HG02610 (cell line): ENCODE data around the gene C16orf86.

ENCODE experiments used
- ATAC-seq: cut with Tn5 transposase; IDR thresholded peaks from one replicate; pipeline ENCODE4 v1.9.1; 2021; ENCODE audit warnings: mild to moderate bottlenecking, moderate library complexity; ENCODE audit not compliant: unreplicated experiment

The C16orf86 gene

DNA sequence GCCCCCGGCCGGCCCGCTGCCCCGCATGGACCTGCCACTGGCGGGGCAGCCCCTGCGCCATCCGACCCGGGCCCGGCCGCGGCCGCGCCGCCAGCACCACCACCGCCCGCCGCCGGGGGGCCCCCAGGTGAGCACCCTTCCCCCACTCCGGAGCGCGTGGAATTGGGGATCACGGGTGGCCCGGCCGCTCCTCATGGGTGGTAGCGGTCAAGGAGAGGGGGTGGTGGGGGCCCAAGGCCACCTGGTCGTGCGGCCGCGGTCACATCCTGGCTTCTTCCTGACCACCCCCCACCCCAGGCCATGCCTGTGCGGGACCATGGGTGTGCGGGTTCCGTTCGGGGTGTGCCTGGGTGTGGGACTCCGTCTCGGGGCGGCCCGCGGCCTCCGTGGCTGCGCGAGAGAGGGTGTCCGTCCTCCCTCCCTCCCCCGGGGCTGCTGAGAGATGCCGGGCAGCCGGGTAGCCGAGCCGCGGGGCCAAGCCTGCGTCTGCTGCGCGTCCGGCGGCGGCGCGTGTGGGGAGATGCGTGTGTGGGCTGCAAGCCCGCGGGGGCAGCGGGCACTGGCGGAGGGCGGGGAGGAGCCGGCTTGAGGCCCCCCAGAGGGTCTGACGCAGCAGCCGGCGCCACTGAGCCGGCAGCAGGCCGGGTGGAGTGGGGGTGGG is 13.4 kb upstream of the C16orf86 start:
- ATAC-seq: no peak

DNA sequence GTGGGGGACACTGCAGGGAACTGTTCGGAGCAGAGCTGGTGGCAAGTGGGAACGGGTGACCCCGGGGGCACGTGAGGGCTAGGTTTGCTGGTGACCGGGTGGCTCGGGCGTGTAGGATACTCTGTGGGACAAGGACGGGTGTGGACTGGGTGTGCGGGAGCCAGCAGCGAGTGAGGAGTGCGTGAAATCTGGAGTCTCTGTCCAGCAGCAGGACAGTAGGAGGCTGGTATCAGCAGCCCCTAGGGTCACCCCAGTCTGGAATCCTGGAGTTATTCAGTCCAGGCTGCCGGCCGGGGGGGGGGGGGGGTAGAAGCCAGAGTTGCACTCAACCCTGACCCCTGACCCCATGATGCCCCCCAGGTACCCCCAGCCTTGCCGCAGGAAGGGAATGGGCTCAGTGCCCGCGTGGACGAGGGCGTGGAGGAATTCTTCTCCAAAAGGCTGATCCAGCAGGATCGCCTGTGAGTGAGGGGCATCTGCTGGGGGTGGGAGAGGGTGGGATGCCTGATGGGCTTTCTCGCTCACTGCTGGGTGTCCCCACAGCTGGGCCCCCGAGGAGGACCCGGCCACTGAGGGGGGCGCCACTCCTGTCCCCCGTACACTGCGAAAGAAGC is 12.7 kb upstream of the C16orf86 start:
- ATAC-seq: no peak

DNA sequence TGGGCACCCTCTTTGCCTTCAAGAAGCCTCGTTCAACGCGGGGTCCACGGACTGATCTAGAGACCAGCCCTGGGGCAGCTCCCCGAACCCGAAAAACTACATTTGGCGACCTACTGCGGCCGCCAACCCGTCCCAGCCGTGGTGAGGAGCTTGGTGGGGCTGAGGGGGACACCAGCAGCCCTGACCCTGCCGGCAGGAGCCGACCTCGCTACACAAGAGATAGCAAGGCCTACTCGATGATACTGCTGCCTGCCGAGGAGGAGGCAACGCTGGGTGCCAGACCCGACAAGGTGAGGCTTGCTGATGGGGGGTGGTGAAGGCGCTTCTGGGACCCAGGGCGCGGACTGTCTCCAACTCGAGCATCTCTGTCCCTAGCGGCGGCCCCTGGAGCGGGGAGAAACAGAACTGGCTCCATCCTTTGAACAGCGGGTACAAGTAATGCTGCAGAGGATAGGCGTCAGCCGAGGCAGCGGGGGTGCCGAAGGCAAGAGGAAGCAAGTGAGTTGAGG is 12.2 kb upstream of the C16orf86 start:
- ATAC-seq: no peak

DNA sequence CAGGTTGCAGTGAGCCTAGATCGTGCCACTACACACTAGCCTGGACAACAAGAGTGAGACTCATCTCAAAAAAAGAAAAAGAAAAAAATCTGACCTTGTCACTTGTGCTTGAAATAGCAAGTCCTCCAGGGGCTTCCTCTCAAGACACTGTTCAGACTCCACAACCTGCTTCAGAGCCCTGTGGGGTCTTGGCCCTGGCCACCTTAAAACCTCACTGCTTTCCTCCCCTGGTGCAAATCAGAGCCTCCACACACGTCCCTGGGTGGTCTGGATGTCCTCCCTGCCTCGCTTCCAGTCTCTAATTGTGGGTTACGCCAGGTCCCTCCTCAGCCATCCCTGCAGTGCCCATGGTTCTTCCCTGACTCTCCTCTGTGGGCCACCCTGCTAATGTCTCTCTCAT is 11.3 kb upstream of the C16orf86 start:
- no peak for ATAC-seq

DNA sequence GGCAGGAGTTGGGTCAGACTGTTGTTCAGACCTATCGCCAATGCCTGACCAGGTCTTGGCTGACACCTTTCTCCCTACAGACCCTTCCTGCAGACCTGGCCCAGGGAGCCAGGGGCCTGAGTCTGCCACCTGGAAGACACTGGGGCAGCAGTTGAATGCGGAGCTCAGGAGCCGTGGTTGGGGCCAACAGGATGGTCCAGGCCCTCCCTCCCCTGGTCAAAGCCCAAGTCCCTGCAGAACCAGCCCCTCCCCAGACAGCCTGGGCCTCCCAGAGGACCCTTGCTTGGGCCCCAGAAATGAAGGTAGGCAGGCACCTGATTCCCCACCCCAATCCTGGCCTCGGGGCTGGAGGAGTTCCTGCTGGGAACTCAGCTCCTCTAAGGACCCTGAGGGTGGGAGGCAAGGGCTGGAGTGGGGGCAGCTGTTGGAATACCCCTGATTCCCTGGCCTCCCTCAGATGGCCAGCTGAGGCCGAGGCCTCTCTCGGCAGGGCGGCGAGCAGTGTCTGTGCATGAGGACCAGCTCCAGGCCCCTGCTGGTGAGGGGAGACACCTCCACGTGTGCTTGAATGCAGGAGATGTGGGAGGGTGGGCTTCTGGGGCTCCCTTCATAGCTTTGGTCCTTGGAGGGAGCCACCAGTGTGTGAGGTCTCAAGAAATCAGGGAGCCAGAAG is 10.1 kb upstream of the C16orf86 start:
- ATAC-seq: no peak

DNA sequence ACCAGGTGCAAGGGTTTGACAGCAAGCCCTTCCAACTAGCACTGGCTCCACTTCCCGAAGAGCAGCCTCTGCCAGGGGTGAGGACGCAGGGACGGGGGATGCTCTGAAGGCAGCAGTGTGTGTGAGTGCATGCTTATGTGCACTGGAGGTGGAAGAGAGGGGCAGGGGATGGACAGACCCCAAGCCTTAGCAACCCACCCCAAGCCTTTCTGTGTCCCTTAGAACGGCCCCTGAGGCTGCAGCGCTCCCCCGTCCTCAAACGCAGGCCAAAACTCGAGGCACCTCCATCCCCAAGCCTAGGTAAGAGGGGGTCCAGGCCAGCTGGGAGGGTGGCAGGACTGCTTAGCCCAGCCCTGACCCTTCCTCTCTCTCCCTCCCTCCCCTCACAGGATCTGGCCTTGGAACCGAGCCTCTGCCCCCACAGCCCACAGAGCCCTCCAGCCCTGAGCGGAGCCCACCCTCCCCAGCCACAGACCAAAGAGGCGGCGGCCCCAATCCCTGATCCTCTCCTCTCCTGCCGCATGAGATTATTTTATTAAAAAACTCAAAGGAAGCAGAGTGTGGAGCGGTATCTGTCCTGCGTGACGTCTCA is 9.5 kb upstream of the C16orf86 start:
- ATAC-seq: no peak

DNA sequence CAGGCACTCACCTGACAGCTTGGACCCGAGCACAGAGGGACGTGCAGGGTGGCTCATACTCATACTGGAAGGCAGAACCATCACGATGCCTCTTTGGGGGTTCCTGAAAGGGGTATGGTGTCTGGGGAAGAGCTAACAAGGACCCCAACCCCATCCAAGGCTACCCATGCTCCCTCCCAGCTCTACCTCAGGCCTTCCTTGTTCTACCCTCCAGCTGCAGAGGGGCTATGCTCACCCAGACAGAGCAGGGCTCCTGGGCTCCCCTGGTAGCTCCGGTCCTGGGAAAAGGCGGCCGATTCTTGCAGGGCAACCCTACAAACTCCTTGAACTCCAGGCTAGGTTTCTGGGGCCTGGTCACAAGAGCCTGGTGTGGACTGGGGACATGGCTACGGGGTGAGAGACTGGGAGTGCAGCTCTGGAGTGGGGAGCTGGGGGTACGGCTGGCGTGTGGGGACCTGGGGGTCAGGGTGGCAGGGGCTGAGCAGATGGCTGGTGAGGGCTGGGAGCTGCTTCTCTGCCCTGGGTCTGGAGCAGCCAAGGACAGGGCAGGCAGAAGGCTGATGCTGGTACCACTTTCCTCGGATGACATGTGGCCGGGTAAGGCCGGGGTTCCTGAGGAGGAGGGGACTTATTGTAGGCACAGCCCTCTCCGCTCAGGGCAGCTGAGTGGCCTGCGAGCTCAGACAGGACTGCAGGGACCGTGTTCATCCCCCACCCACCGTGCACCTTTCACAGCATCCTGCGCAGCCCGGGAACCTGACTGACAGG is 8.7 kb upstream of the C16orf86 start:
- ATAC-seq: no peak

DNA sequence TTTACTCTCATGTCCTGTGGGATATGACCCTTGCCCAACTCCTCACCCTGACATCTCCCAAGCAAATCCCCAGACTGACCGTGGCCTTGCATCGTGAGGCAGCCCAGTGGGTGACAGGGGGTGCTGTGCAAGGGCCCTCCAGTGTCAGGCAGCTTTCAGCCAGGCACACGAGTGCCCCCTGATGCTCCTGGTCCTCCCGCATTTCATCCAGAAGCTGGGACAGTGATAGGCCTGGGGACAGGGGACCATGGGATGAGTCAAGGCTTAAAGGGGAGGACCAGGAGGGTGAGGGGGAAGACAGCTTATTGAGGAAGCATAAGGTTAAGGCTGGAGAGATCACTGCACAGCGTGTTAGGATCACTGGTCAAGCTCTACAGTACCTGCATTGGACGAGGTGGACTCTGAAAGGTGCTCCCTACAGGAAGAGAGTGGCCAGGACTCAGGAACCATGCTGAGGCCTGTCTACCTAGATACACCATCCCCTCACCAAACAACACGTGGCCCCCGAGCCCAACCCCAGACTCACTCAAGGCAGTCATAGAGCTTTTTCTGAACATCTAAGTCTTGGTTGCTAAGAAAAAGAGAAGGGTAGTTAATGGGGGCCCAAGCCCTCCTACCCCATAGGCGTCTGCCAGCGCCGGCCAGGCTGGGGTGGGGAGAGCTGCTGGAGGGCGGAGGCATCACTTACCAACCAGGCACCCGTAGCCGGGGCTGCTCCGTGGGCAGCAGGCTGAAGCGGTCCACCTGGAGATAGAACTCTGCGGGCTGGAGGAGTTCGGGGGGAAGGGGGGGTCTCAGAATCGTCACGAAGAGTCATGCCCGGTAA is 7.6 kb upstream of the C16orf86 start:
- ATAC-seq: no peak

DNA sequence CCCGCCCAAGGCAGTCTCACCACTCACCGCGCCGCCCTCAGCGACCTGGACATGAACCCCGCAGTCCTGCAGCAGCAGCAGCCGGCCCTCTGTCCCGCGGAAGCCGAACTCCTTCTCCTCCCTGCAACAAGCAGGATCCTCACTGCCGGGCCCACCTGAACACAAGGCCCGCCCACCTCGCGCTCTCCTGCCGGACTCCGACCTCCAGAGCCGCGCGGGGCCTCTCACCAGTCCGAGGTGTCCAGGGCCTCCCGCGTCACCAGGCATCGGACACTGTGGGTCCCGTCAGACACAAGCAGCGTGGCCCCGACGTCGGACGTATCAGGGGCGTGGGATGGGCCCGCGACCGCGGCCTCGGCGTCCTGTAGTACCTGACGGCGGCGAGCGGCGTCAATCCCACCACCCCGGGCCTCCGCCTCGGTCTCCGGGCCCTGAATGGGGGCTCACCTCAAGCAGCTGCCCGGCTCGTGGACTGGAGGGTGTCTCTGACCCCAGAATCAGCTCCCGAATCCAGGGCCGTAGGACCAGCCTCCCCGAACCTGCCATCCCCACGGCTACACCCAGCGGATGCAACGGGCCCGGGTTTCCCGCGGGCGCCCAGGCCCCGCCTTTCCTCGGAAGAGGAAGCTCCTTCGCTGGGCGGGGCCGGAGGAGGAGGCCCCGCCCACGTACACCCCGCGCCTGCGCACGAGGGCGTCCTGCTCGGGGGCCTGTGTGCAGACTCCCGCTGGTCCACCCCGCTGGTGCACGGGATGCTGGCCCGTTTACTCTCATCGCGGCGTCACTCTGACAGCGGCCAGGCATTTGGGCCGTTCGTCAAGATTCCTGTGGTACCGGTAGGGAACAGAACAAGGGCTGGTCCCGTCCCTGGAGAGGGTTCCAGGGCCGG is 6.7 kb upstream of the C16orf86 start, which contains the start of gene ACD:
Gene ACD, minus strand, starts transcription at position 586 of the 889 bp plus-strand sequence. Its CDS starts 40 bp downstream, at position 546.
- ATAC-seq: peak; percentile 50

DNA sequence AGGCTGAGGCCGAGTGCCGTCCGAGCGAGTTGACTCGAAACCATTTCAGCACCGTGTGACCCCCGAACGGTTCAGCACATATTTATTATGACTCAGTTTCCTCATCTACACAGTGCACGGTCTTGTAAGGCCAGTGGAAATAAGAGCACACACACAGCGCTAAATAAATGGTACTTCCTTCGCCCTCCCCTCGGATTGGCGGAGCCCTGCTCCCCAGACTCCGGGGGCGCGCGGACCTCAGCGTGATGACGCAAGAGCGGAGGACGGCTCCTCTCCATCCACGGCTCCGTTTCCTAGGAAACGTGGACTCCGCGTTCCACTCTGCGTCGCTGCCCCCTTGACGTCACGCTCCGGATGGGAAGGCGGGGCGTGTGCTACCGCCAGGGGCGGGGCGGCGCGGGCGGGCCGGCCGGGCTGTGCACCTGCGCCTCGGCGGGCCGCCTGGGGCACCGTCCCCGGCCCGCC is 6.0 kb upstream of the C16orf86 start, which contains the start of gene PARD6A:
Gene PARD6A, plus strand, starts transcription at position 397 of the 465 bp plus-strand sequence. CDS start 79 bp downstream, outside the sequence.
- peak; percentile 83 for ATAC-seq

DNA sequence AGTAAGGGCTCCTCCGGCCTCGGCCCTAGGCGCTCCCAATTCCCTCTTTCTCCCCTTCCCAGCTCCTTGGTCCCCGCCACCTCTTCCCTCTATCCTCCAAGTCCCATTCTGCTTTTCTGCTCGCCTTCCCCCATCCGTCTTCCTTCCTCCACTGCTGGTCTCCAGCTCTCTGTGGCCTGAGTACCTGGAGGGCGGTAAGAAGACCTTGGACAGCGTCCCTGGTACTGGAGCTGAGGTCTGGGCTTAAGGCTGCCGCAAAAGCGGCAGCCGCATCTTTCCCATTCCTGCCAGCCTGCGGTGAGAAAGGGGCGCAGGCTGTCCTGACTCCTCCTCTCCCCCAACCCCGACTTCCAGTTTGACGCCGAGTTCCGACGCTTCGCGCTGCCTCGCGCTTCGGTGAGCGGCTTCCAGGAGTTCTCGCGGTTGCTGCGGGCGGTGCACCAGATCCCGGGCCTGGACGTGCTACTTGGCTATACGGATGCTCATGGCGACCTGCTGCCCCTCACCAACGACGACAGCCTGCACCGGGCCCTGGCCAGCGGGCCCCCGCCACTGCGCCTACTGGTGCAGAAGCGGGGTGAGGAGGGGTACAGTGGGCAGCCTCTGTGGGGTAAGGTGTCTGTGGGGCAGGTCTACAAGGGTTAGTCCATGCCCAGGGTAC is 5.4 kb upstream of the C16orf86 start:
- no peak for ATAC-seq

DNA sequence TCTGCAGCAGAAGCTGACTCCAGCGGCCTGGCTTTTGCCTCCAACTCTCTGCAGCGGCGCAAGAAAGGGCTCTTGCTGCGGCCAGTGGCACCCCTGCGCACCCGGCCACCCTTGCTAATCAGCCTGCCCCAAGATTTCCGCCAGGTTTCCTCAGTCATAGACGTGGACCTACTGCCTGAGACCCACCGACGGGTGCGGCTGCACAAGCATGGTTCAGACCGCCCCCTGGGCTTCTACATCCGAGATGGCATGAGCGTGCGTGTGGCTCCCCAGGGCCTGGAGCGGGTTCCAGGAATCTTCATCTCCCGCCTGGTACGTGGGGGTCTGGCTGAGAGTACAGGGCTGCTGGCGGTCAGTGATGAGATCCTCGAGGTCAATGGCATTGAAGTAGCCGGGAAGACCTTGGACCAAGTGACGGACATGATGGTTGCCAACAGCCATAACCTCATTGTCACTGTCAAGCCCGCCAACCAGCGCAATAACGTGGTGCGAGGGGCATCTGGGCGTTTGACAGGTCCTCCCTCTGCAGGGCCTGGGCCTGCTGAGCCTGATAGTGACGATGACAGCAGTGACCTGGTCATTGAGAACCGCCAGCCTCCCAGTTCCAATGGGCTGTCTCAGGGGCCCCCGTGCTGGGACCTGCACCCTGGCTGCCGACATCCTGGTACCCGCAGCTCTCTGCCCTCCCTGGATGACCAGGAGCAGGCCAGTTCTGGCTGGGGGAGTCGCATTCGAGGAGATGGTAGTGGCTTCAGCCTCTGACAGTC is 4.5 kb upstream of the C16orf86 start:
- no peak for ATAC-seq

DNA sequence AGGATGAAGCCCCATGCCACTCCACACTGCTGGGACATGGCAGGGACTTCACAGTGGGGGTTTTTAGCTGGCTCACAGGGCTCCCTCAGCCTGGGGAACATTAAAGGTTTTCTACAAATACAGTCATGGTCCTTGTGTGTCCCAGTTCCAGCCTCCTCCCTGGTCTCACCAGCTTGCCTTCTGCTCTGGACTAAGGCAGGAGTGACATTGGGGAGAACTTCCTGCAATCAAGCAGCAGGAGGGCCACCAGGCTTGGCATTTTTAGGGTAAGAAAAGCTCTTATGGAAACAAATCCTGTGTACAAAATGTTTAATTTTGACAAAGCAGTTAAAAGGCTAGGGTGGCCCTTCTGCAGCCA is 4.0 kb upstream of the C16orf86 start:
- no peak for ATAC-seq

DNA sequence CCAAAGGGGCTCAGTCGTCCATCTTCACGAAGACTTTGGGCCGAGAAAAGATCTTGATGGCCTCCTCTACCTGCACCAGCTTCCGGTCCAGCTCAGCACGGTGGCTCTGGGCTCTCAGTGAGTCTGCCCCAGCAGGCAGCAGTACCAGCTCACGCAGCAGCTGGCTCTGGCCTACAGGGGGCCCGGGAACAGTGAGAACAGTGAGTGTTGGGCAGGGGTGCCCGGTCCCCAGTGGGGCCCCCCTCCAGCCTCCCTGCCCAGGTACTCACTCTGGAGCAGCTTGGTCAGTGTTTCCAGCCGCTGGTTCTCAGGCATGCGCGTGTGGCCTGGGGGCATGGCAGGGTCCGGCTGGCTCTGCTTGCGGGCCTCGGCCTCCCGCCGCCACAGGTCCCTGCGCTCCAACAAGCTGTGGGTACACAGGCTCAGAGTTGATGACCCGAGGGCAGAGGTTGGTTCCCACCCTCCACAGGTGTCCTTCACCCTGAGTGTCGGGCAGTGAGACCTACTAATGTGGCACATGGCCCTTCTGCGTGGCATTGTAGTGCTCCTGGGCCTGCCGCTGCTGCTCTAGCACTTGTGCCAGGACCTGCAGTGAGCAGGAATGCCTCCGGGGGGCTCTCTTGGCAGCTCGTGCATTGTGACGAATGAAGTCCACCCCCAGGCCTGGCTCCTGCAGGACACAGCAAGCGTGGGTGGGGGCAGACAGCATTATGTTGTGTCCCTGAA is 3.3 kb upstream of the C16orf86 start:
- ATAC-seq: no peak

DNA sequence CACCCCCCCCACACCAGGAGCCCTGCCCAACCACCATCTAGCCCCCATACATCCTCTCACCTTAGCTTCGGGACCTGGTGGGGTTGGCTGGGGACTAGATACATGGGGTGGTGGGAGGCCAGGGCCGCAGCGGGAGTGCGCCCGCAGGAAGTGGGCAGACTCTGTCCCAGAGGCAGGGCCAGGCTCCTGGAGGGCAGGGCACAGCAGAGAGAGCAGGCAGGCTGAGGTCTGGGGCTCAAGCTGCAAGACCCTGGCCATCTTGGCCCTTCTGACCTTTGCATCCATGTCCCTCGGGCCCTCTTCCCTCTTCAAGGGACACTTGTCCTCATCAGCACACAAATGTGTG is 2.8 kb upstream of the C16orf86 start:
- ATAC-seq: no peak

DNA sequence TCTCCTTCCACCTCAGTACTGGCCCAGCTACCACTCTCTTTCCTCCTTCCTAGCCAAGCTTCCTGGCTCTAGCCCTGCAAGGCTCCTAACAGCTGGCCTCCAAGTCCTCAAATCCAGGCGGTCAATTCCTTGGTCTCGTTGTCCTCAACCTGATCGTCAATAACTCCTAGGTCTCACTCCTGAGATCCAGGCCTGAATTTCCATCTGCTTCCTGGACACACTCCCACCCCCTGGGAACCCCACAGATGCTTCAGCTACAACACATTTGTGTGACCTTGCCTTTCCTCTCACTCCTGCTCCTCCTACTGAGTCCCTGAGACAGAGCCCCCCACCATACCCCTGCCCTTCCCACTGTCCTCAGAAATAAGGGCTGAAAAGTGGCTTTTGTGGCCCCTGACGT is 2.4 kb upstream of the C16orf86 start:
- no peak for ATAC-seq

DNA sequence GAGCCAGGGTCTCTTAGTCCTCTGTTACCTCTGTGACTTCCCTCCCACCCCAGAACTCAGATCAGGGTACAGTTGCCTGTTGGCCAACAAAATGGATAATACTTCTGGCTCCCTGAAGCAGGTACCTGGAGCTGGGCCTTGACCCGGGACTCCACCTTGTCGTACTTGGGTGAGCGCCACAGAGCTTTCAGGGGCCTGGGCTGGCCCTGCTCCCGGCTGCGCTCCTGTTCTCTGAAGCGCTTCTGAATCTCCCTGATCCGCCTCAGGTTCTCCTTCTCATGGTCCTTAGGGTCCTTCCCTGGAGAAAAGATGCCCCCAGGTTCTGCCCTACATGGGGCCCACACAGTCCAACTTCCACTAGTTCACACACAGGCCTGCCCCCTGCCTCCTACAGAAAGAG is 1.7 kb upstream of the C16orf86 start:
- no peak for ATAC-seq
